Prostate gland (tissue), 2 donors: ENCODE data around the gene E2F1. TPM values are rescaled to one million over a fixed set of nuclear protein-coding genes. Genes with fewer than 3 reads are reported as not detected.

Experiments
- DNase-seq: peaks from one replicate; pipeline ENCODE4 v3.0.0-alpha.2; 2019; ENCODE audit warnings: low spot score
- H3K27ac ChIP-seq, 2 donors: fragments of 200-600 bp; sonication (generic); 2 replicates each; pipeline ENCODE4 v1.5.1; 2017 to 2019
- H3K27me3 ChIP-seq: fragments of 200-600 bp; sonication (generic); replicated peaks from 2 replicates; pipeline ENCODE4 v1.5.1; 2019; ENCODE audit not compliant: insufficient read depth
- H3K36me3 ChIP-seq, 2 donors: fragments of 200-600 bp; sonication (generic); 1 replicate in 1 of 2; 2 replicates in 1 of 2; pipeline versions ENCODE4 v1.5.1 to v1.8.1; 2017 to 2019
- H3K4me1 ChIP-seq: fragments of 200-600 bp; sonication (generic); replicated peaks from 2 replicates; pipeline ENCODE4 v1.5.1; 2019
- H3K4me3 ChIP-seq, 2 donors: fragments of 200-600 bp; sonication (generic); 2 replicates each; pipeline ENCODE4 v1.5.1; 2017 to 2019
- H3K9me3 ChIP-seq: fragments of 200-600 bp; sonication (generic); 2 replicates; pipeline ENCODE4 v1.5.1; 2017
- POLR2A ChIP-seq: fragments of 450-650 bp; IDR thresholded peaks from one replicate; pipeline ENCODE4 v1.6.1; 2016; ENCODE audit warnings: antibody characterized with exemption, mild to moderate bottlenecking
- POLR2AphosphoS5 ChIP-seq: sonication (generic); formaldehyde crosslinking; IDR thresholded peaks from one replicate; pipeline ENCODE4 v1.6.1; 2017; ENCODE audit warnings: antibody characterized with exemption
- WGBS: methylation state at CpG from one replicate; pipeline ENCODE4 v1.1.5; 2018; 5-methylcytosine and 5-hydroxymethylcytosine counted together
- intact Hi-C: fragments of 100-400 bp; cut with DNase I; formaldehyde crosslinking; loops from one replicate; pipeline ENCODE4 v1.14.2; 2022
- total RNA-seq, 2 donors: library from RNA; depleted of rRNA; stranded (reverse); fragments of >200 nt; gene quantifications; one replicate each; pipeline ENCODE4 v1.1.0, GENCODE V29; 2016
- TF ChIP-seq, protein P1 (sequence below), 4 experiments: fragments of 200-600 bp in 2 of 4; fragments of 450-650 bp in 2 of 4; sonication (generic) in 2 of 4; IDR thresholded peaks; 1 replicate in 3 of 4; 2 replicates in 1 of 4; pipeline ENCODE4 v1.5.1; 2016 to 2019; ENCODE audit warnings: antibody characterized with exemption in 4 of 4, mild to moderate bottlenecking in 2 of 4, moderate library complexity in 2 of 4

E2F1 gene
- total RNA-seq, 2 donors from 2014 or later: 2.0 to 10.1 TPM

DNA sequence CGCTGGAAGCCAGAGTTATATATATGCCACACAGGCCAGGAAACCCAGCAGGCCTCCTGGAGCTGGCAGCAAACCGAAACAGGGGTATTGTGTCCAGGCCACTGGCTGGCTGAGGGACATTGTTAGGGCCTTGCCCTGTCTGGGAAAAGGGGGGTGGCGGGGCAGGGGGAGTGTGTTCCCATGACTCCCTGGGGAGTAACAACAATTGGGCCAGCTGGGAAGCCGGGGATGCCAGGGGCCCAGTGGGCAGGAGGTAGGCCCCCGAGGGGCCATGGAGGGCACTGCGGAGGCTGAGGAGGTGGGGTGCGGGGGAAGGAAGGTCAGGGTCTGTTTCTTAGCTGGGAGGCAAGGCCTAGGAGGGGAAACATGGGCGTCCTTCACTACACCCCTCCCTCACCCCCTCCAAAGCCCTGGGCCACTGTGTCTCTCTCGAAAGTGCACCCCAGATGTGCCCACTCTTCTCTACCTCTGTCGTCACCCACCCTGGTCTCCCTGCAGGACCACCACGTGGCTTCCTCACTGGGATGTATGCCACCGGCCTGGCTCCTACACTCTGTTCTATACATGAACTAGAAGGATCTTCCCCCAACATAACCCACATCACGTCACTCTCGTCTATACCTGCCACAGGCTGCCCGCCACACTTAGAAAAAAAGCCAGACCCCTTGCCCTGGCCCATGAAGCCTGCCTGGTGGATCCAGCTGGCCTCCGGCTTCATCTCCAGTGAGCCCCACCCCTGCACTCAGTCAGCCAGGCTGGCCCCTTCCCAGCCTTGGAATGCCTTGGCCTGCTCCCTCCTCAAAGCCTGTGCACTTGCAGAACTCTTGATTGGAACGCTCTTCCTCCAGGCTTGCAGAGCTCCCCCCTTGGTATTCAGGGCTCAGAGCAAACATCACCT is 7.8 kb upstream of the E2F1 start:
- TF ChIP-seq, protein P1, sequence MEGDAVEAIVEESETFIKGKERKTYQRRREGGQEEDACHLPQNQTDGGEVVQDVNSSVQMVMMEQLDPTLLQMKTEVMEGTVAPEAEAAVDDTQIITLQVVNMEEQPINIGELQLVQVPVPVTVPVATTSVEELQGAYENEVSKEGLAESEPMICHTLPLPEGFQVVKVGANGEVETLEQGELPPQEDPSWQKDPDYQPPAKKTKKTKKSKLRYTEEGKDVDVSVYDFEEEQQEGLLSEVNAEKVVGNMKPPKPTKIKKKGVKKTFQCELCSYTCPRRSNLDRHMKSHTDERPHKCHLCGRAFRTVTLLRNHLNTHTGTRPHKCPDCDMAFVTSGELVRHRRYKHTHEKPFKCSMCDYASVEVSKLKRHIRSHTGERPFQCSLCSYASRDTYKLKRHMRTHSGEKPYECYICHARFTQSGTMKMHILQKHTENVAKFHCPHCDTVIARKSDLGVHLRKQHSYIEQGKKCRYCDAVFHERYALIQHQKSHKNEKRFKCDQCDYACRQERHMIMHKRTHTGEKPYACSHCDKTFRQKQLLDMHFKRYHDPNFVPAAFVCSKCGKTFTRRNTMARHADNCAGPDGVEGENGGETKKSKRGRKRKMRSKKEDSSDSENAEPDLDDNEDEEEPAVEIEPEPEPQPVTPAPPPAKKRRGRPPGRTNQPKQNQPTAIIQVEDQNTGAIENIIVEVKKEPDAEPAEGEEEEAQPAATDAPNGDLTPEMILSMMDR (IDR thresholded peaks at IDR 0.05): no peak
- Histone ChIP-seq H3K36me3 (no peaks in the 10 kb centered on the region), H3K9me3 (no peaks in the 10 kb centered on the region), H3K4me3 (no peak overlapping the region), H3K27me3 (no peaks in the 10 kb centered on the region), H3K27ac (no peak overlapping the region), H3K4me1 (no peaks in the 10 kb centered on the region)
- 71% methylated on average over 17 of the region's 17 CpGs for WGBS
- intact Hi-C loops: no loop called here
- DNase-seq: no peak

GRCh38 chr20:33693289-33693688 is 7.1 kb upstream of the E2F1 start:
- no peak overlapping the region for H3K4me3 ChIP-seq

DNA sequence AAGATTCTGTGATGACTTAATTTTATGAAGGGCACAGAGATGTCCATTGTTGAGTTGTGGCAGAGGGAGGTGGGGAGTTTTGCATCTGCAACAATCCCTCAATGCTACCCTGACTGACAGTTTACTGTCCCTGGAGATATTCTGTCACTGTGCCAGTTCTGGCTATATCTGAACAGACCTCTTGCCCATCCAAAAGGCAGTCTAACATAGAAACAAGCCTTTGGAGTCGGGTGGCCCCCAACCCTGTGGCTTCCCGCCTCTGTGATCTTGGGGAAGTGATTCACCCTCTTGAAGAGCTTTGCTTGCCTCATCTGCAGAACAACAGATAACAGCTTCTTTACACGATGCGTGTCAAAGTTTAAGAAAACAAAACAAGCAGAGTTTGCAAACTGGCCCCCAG is 3.8 kb upstream of the E2F1 start:
- H3K27ac ChIP-seq: no peak overlapping the region

More at GRCh38 chr20:33693289-33693688, 7.1 kb upstream of the E2F1 start:
- Histone ChIP-seq H3K36me3 (no peaks in the 10 kb centered on the region), H3K9me3 (no peaks in the 10 kb centered on the region), H3K4me1 (no peaks in the 10 kb centered on the region), H3K27me3 (no peaks in the 10 kb centered on the region), H3K27ac (no peak overlapping the region)
- WGBS: 85% methylated on average over 5 of the region's 5 CpGs
- intact Hi-C loops: no loop called here
- DNase-seq: no peak
- TF ChIP-seq POLR2AphosphoS5: no peak
- TF ChIP-seq, protein P1 (IDR thresholded peaks at IDR 0.05): no peak
- TF ChIP-seq POLR2A: no peak

DNA sequence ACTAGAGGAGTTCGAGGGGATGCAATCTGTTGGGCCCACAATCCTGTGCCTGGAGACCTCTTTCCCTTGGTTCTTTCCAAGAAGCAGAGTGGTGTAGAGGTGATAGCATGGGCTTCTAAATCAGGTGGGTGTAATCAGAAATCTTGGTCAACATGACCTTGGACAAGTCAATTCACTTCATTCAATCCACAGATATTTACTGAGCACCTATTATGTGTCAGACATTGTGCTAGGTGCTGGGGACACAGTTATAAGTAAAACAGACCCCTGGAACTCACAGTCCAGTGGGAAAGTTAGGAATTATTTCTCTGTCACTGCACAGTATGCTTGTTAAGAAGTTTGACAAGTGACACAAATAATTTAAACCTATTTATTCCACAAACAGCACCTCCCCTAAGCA is 3.3 kb upstream of the E2F1 start:
- Histone ChIP-seq H3K27me3 (no peaks in the 10 kb centered on the region), H3K27ac (no peak overlapping the region), H3K4me1 (no peaks in the 10 kb centered on the region), H3K4me3 (no peak overlapping the region), H3K36me3 (no peaks in the 10 kb centered on the region), H3K9me3 (no peaks in the 10 kb centered on the region)
- WGBS: 100% methylated on average over 1 of the region's 1 CpG
- intact Hi-C loops: no loop called here
- TF ChIP-seq, protein P1 (IDR thresholded peaks at IDR 0.05): no peak
- no peak for TF ChIP-seq POLR2AphosphoS5
- no peak for TF ChIP-seq POLR2A
- DNase-seq: no peak

More for the DNA sequence above, 3.8 kb upstream of the E2F1 start:
- no peaks in the 10 kb centered on the region for H3K27me3 ChIP-seq
- no peak overlapping the region for H3K4me3 ChIP-seq
- no peak for DNase-seq
- TF ChIP-seq, protein P1 (IDR thresholded peaks at IDR 0.05): no peak
- no peak for TF ChIP-seq POLR2A
- no peak for TF ChIP-seq POLR2AphosphoS5
- 52% methylated on average over 4 of the region's 4 CpGs for WGBS
- intact Hi-C loops: no loop called here
- no peaks in the 10 kb centered on the region for H3K9me3 ChIP-seq
- no peaks in the 10 kb centered on the region for H3K4me1 ChIP-seq
- H3K36me3 ChIP-seq: no peaks in the 10 kb centered on the region

DNA sequence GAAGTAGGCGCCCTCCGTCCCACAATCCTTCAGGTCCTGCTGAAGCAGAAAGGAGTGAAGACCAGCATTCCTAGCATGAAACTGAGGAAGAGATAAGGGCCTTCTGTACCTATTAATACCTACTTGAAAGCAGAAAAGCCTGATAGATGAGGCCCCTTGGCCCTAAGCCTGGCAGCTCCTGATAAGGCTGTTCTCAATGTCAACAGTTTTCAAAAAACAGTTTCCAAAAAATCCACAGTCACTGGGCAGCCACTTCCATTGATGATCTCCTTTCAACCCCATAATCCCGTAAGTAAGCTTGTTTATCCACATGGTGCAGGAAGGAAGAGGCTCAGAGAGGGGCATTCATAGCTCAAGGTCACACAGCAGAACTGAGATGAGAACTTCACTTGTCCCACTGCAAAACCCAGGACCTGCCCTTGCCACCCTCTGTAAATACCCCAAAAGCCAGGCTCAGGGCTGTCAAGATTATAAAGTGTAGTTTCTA is 2.8 kb upstream of the E2F1 start:
- H3K36me3 ChIP-seq: no peaks in the 10 kb centered on the region
- intact Hi-C loops: no loop called here
- H3K9me3 ChIP-seq: no peaks in the 10 kb centered on the region
- TF ChIP-seq POLR2AphosphoS5 (no peak), POLR2A (no peak)
- TF ChIP-seq, protein P1 (IDR thresholded peaks at IDR 0.05): no peak
- no peak for DNase-seq
- H3K4me1 ChIP-seq: no peaks in the 10 kb centered on the region
- H3K27me3 ChIP-seq: no peaks in the 10 kb centered on the region
- 81% methylated on average over 3 of the region's 3 CpGs for WGBS
- H3K27ac ChIP-seq: no peak overlapping the region
- H3K4me3 ChIP-seq: no peak overlapping the region
